CD14-positive monocyte (primary cell): ENCODE data around the gene FAM169A. TPM values are rescaled to one million over a fixed set of nuclear protein-coding genes. Genes with fewer than 3 reads are reported as not detected.
"Not testable (repeated sequence)": the region's sequence is repeated elsewhere in the genome, so short reads cannot be mapped to it uniquely, and the experiment has no call there.

ENCODE experiments used
- DNase-seq, 3 donors: peaks; one replicate each; pipeline ENCODE4 v3.0.0-alpha.2; 2011 to 2022
- H2AFZ ChIP-seq: 2 replicates; pipeline ENCODE4 v1.6.0; 2012; ENCODE audit warnings: mild to moderate bottlenecking, low read depth, low read length, inconsistent platforms; ENCODE audit not compliant: insufficient read depth, poor library complexity, severe bottlenecking
- H3K27ac ChIP-seq, 2 donors: 1 replicate in 1 of 2; 2 replicates in 1 of 2; pipeline ENCODE4 v1.5.1; 2012 to 2013; ENCODE audit warnings: low read length in 2 of 2, control low read depth in 1 of 2, inconsistent platforms in 1 of 2, low read depth in 1 of 2, mild to moderate bottlenecking in 1 of 2
- H3K27me3 ChIP-seq, 2 donors: one replicate each; pipeline versions ENCODE4 v1.6.0 to v1.6.1; 2011 to 2013; ENCODE audit warnings: low read length in 2 of 2; ENCODE audit not compliant: control insufficient read depth in 2 of 2, insufficient read depth in 2 of 2
- H3K36me3 ChIP-seq, 2 donors: replicated peaks in 1 of 2; 1 replicate in 1 of 2; 2 replicates in 1 of 2; pipeline versions ENCODE4 v1.5.1 to v1.6.1; 2012 to 2013; ENCODE audit warnings: low read length in 2 of 2, control low read depth in 1 of 2, inconsistent platforms in 1 of 2, mild to moderate bottlenecking in 1 of 2; ENCODE audit not compliant: insufficient read depth in 2 of 2, control insufficient read depth in 1 of 2
- H3K4me1 ChIP-seq, 2 donors: 1 replicate in 1 of 2; 2 replicates in 1 of 2; pipeline versions ENCODE4 v1.5.1 to v1.6.1; 2012 to 2013; ENCODE audit warnings: low read length in 2 of 2, control low read depth in 1 of 2, inconsistent platforms in 1 of 2, mild to moderate bottlenecking in 1 of 2, moderate library complexity in 1 of 2; ENCODE audit not compliant: insufficient read depth in 2 of 2, control insufficient read depth in 1 of 2
- H3K4me2 ChIP-seq: replicated peaks from 2 replicates; pipeline ENCODE3; 2012; ENCODE audit warnings: low read length, moderate library complexity, mild to moderate bottlenecking; ENCODE audit not compliant: poor library complexity, severe bottlenecking; ENCODE audit errors: extremely low read depth
- H3K4me3 ChIP-seq, 3 experiments: fragments of 200-600 bp in 1 of 3; sonication (generic) in 1 of 3; replicated peaks in 1 of 3; 1 replicate in 2 of 3; 2 replicates in 1 of 3; pipeline ENCODE4 v1.5.1; 2011 to 2013; ENCODE audit warnings: low read length in 3 of 3, mild to moderate bottlenecking in 3 of 3, control low read depth in 2 of 3, low read depth in 2 of 3, inconsistent platforms in 1 of 3, moderate library complexity in 1 of 3
- H3K79me2 ChIP-seq: 2 replicates; pipeline ENCODE4 v1.6.0; 2012; ENCODE audit warnings: mild to moderate bottlenecking, control low read depth, inconsistent platforms, low read length, moderate library complexity; ENCODE audit not compliant: insufficient read depth
- H3K9ac ChIP-seq: 2 replicates; pipeline ENCODE4 v1.6.0; 2017; ENCODE audit warnings: low read length, mild to moderate bottlenecking; ENCODE audit not compliant: insufficient read depth, poor library complexity, severe bottlenecking
- H3K9me3 ChIP-seq, 2 donors: replicated peaks in 1 of 2; 1 replicate in 1 of 2; 2 replicates in 1 of 2; pipeline versions ENCODE4 v1.5.1 to v1.6.1; 2012 to 2013; ENCODE audit warnings: low read length in 2 of 2, control low read depth in 1 of 2; ENCODE audit not compliant: control insufficient read depth in 1 of 2, insufficient read depth in 1 of 2
- H4K20me1 ChIP-seq: 2 replicates; pipeline ENCODE4 v1.6.0; 2012; ENCODE audit warnings: mild to moderate bottlenecking, low read length, control low read depth, moderate library complexity; ENCODE audit not compliant: insufficient read depth
- H3K27ac Mint-ChIP-seq, 7 donors: one replicate each; pipeline ENCODE4 v1.8.0; 2020; ENCODE audit warnings: mild to moderate bottlenecking in 7 of 7, mixed read lengths in 7 of 7, moderate library complexity in 6 of 7, inconsistent platforms in 2 of 7
- H3K27me3 Mint-ChIP-seq, 3 donors: one replicate each; pipeline ENCODE4 v1.8.0; 2021 to 2022; ENCODE audit warnings: low read depth in 3 of 3, mild to moderate bottlenecking in 3 of 3, mixed read lengths in 3 of 3, moderate library complexity in 3 of 3, inconsistent platforms in 1 of 3
- H3K36me3 Mint-ChIP-seq, 2 donors: one replicate each; pipeline ENCODE4 v1.8.0; 2020; ENCODE audit warnings: mixed read lengths in 2 of 2, inconsistent platforms in 1 of 2, mild to moderate bottlenecking in 1 of 2
- H3K4me1 Mint-ChIP-seq: one replicate; pipeline ENCODE4 v1.8.0; 2020; ENCODE audit warnings: mild to moderate bottlenecking, mixed read lengths
- H3K4me3 Mint-ChIP-seq, 2 donors: one replicate each; pipeline ENCODE4 v1.8.0; 2020; ENCODE audit warnings: mild to moderate bottlenecking in 2 of 2, mixed read lengths in 2 of 2, moderate library complexity in 1 of 2
- H3K9me3 Mint-ChIP-seq, 7 donors: one replicate each; pipeline ENCODE4 v1.8.0; 2020 to 2022; ENCODE audit warnings: mixed read lengths in 7 of 7, mild to moderate bottlenecking in 6 of 7, moderate library complexity in 6 of 7, inconsistent platforms in 2 of 7
- WGBS: methylation state at CpG from one replicate; pipeline ENCODE4 v1.1.5; 2013; ENCODE audit warnings: missing lambda C conversion rate; ENCODE audit not compliant: insufficient coverage; 5-methylcytosine and 5-hydroxymethylcytosine counted together
- intact Hi-C, 2 donors: fragments of 100-400 bp; cut with micrococcal nuclease; formaldehyde crosslinking; loops; one replicate each; pipeline versions ENCODE4 v1.15.0 to v1.15.1; 2023
- polyA plus RNA-seq, 3 donors: library from polyadenylated mRNA; depleted of rRNA in 1 of 3; unstranded in 2 of 3; stranded (reverse) in 1 of 3; fragments of 300-500 nt in 2 of 3; fragments of >200 nt in 1 of 3; fragmentation: Illumina TruSeq in 2 of 3; gene quantifications; 1 replicate in 2 of 3; 2 replicates in 1 of 3; pipeline ENCODE4 v1.2.3, GENCODE V29; 2012 to 2021
- TF ChIP-seq, protein P1 (sequence below): fragments of 200-600 bp; IDR thresholded peaks from one replicate; pipeline ENCODE4 v1.8.0; 2022; ENCODE audit warnings: antibody characterized with exemption, mild to moderate bottlenecking

FAM169A gene
- polyA plus RNA-seq, 3 donors: not detected

DNA sequence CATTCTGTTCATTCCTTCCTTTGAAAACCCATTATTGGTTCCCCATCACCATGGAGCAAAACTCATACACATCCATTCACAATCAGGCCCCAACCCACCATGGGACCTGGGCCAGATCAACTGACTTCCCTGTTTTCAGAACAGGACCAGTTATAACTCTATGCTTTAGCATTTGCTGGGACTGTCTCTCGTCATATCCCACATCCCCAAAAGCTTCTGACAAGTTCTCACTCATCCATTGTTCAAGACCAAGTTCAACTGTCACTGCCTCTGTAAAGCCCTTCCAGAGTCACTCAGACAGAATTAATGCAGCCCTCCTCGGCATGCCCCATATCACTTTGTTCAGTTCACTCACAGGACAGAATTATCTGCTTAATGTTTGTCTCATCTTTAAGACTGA is 4.0 kb downstream of the FAM169A start:
- no peaks in the 10 kb centered on the region for H3K79me2 ChIP-seq
- 73% methylated on average over 2 of the region's 2 CpGs for WGBS

DNA sequence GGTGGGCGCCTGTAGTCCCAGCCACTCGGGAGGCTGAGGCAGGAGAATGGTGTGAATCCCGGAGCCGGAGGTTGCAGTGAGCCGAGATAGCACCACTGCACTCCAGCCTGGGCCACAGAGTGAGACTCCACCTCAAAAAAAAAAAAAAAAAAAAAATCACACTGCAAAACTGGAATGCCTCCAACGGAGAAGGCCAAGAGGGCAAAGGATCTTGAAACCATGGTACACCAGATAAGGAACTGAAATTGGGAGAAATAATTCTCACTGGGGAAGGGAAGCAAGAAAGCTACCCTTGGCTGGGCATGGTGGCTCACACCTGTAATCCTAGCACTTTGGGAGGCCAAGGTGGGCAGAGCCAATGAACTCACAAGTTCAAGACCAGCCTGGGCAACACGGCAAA is 9.2 kb downstream of the FAM169A start:
- H3K9me3 Mint-ChIP-seq, H3K9me3 ChIP-seq, H3K4me3 Mint-ChIP-seq, H3K9ac ChIP-seq, H3K79me2 ChIP-seq, H3K4me1 Mint-ChIP-seq, H3K27me3 Mint-ChIP-seq, H3K4me3 ChIP-seq, H3K4me1 ChIP-seq, H2AFZ ChIP-seq, H3K27me3 ChIP-seq, H3K4me2 ChIP-seq, H4K20me1 ChIP-seq, H3K36me3 ChIP-seq, H3K36me3 Mint-ChIP-seq, H3K27ac ChIP-seq, intact Hi-C loops, DNase-seq: not testable (repeated sequence)
- no CpG with 5 or more reads among the region's 7 CpGs for WGBS
- H3K27ac Mint-ChIP-seq: peak overlapping the region in 2 of 7 donors; percentile 50 to 78

More for the DNA sequence above, 4.0 kb downstream of the FAM169A start:
- H3K36me3 ChIP-seq: no peaks in the 10 kb centered on the region
- Mint-ChIP-seq H3K4me1 (peaks cover 16% of the 10 kb centered on the region), H3K4me3 (no peak overlapping the region), H3K27me3 (peaks cover 21 to 31% (median 25%) of the 10 kb centered on the region in 3 donors), H3K27ac (no peak overlapping the region), H3K36me3 (peaks cover 4 to 6% of the 10 kb centered on the region in 2 donors), H3K9me3 (peaks cover 0 to 8% (median 0%) of the 10 kb centered on the region in 7 donors)
- H3K4me1 ChIP-seq: peaks cover 12 to 16% of the 10 kb centered on the region in 2 donors
- no peak overlapping the region for H2AFZ ChIP-seq
- H3K9me3 ChIP-seq: peaks cover 3 to 7% of the 10 kb centered on the region in 2 donors
- H3K4me3 ChIP-seq: no peak overlapping the region
- intact Hi-C loops: no loop called here
- H3K27me3 ChIP-seq: peaks cover 16 to 32% of the 10 kb centered on the region in 2 donors
- H4K20me1 ChIP-seq: no peaks in the 10 kb centered on the region
- TF ChIP-seq, protein P1, sequence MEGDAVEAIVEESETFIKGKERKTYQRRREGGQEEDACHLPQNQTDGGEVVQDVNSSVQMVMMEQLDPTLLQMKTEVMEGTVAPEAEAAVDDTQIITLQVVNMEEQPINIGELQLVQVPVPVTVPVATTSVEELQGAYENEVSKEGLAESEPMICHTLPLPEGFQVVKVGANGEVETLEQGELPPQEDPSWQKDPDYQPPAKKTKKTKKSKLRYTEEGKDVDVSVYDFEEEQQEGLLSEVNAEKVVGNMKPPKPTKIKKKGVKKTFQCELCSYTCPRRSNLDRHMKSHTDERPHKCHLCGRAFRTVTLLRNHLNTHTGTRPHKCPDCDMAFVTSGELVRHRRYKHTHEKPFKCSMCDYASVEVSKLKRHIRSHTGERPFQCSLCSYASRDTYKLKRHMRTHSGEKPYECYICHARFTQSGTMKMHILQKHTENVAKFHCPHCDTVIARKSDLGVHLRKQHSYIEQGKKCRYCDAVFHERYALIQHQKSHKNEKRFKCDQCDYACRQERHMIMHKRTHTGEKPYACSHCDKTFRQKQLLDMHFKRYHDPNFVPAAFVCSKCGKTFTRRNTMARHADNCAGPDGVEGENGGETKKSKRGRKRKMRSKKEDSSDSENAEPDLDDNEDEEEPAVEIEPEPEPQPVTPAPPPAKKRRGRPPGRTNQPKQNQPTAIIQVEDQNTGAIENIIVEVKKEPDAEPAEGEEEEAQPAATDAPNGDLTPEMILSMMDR: no peak
- no peak overlapping the region for H3K9ac ChIP-seq
- no peak overlapping the region for H3K27ac ChIP-seq
- no peak overlapping the region for H3K4me2 ChIP-seq
- DNase-seq: no peak
